Measurements from ENCODE around the gene ART4.

Gene ART4

GRCh38 chr12:14780859-14781258, 62.5 kb downstream of the ART4 start:
- no peak overlapping the region for H3K4me3 ChIP-seq
- in situ Hi-C loops (cut with MboI; ENCODE audit: low sequenced_read_pairs) = loop anchor here (25.0 kb wide), 1 partner anchor 1106 kb away; the partner anchor contains the start of gene STRAP

DNA sequence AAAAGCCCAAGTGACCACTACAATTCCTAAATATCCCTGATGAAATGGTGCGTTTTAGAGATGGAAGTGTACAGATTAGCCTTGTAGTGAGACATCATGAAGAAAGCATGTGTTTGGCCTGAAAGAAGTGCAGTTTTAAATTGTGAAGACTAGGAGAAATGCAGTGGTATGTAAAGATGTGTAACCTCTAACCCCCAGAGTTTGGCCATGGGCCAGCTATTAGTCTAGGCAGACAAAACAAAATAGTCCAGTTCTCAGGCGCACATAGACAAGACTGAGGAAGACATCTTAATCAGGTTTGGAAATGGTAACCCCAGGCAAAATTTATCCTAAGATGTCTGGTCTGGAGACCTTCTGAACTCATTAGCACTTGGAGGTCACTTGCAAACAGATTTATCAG, 63.5 kb downstream of the ART4 start:
- no peaks in the 10 kb centered on the region for H3K36me3 ChIP-seq (replicated peaks)
- in situ Hi-C loops (cut with MboI; ENCODE audit: low sequenced_read_pairs) = loop anchor here (25.0 kb wide), 1 partner anchor 1107 kb away; the partner anchor contains the start of gene STRAP
- no peaks in the 10 kb centered on the region for H3K27me3 ChIP-seq (ENCODE audit: low read depth)
- no peaks in the 10 kb centered on the region for H3K9me3 ChIP-seq
- no peak for DNase-seq (ENCODE audit: low spot score in 2 of 2)
- peaks cover 5% of the 10 kb centered on the region for H3K4me1 ChIP-seq
- no peak overlapping the region for H3K4me3 ChIP-seq

More at GRCh38 chr12:14780859-14781258, 62.5 kb downstream of the ART4 start:
- DNase-seq (ENCODE audit: low spot score in 2 of 2) = no peak
- Histone ChIP-seq H3K9me3 (no peaks in the 10 kb centered on the region), H3K36me3 (replicated peaks) (peaks cover 5% of the 10 kb centered on the region; the same call in 1 of the 2 replicates), H3K4me1 (no peaks in the 10 kb centered on the region), H3K27me3 (ENCODE audit: low read depth) (no peaks in the 10 kb centered on the region)

DNA sequence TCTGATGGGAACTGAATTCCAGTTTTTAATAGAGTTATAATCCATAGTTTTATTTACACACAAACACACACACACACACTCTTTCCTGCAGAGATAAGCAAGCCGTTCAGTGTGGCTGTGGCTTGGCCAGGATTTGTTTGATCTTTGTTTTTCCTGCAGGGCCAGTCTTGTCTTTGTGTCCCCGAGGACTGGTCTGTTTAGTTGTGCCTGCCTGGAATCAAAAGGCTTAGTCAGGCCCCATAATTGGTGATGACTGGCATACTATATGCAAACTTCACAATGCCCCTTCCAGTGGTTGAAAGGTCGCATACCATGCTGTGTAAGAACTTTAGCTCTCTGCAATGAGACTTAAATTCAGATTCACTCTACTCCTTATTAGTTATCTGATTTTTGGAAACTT, 66.1 kb downstream of the ART4 start:
- no peaks in the 10 kb centered on the region for H3K27me3 ChIP-seq (ENCODE audit: low read depth)
- in situ Hi-C loops (cut with MboI; ENCODE audit: low sequenced_read_pairs) = loop anchor here (25.0 kb wide), 1 partner anchor 1110 kb away; the partner anchor contains the start of gene STRAP
- peaks cover 7% of the 10 kb centered on the region for H3K4me1 ChIP-seq
- no peaks in the 10 kb centered on the region for H3K9me3 ChIP-seq
- no peak for DNase-seq (ENCODE audit: low spot score in 2 of 2)
- H3K4me3 ChIP-seq = no peak overlapping the region
- no peaks in the 10 kb centered on the region for H3K36me3 ChIP-seq (replicated peaks)

DNA sequence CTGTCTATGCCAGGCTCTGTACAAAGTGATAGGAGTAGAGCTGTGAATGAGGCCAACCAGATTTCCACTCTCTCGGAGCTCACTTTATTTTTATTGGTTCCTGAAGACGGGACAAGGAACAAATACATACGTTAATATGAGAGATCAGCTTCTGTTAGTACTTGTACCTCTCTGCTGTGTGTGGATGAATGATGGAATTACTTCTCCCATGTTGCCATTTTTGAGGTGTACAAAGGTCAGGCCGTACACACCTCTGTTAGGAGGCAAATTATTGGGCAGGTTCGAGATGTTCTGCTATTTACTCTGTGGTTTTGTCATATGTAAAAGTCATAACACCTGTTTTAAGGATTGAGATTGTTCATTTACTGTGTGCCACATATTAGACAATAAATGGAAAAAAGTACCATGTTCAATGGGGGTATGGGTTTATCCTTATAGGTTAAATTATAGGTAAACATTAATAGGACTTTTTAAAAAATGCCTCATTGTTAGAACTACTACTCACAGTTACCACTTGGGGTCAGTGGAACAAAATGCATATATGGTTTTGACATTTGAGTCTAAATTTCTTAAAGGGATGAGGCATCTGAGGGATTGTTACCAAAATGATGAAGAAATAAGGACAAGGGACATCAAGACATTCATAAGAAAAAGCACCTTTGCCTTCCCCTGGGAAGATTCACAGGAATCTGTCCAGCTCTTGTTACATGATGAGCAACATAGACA, 66.9 kb downstream of the ART4 start:
- no peaks in the 10 kb centered on the region for H3K36me3 ChIP-seq (replicated peaks)
- no peaks in the 10 kb centered on the region for H3K27me3 ChIP-seq (ENCODE audit: low read depth)
- H3K4me1 ChIP-seq = peaks cover 12% of the 10 kb centered on the region
- in situ Hi-C loops (cut with MboI; ENCODE audit: low sequenced_read_pairs) = loop anchor here (25.0 kb wide), 1 partner anchor 1111 kb away; the partner anchor contains the start of gene STRAP
- no peaks in the 10 kb centered on the region for H3K9me3 ChIP-seq
- no peak overlapping the region for H3K4me3 ChIP-seq
- DNase-seq (ENCODE audit: low spot score in 2 of 2) = no peak

GRCh38 chr12:14775636-14775980, 67.7 kb downstream of the ART4 start:
- Histone ChIP-seq H3K4me3 (peak overlapping the region; percentile 45), H3K9me3 (no peaks in the 10 kb centered on the region), H3K27me3 (ENCODE audit: low read depth) (no peaks in the 10 kb centered on the region), H3K4me1 (peaks cover 12% of the 10 kb centered on the region), H3K36me3 (replicated peaks) (no peaks in the 10 kb centered on the region; the same call in 1 of the 2 replicates)
- DNase-seq (ENCODE audit: low spot score in 2 of 2) = no peak
- in situ Hi-C loops (cut with MboI; ENCODE audit: low sequenced_read_pairs) = loop anchor here (25.0 kb wide), 1 partner anchor 1112 kb away; the partner anchor contains the start of gene STRAP
